Adrenal gland (tissue), 12 donors: Measurements from ENCODE around the gene SLC9C1. TPM values are rescaled to one million over a fixed set of nuclear protein-coding genes. Genes with fewer than 3 reads are reported as not detected.

Experiments used
- DNase-seq, 7 donors: peaks; one replicate each; pipeline ENCODE4 v3.0.0-alpha.2; 2019 to 2020
- H3K27ac ChIP-seq, 5 donors: fragments of 200-600 bp; sonication (generic) in 4 of 5; 1 replicate in 3 of 5; 2 replicates in 2 of 5; pipeline versions ENCODE4 v1.5.1 to v1.8.0; 2016 to 2020; ENCODE audit warnings: mild to moderate bottlenecking in 1 of 5
- H3K27me3 ChIP-seq: fragments of 200-600 bp; 2 replicates; pipeline ENCODE4 v1.8.0; 2021
- H3K36me3 ChIP-seq, 2 donors: fragments of 200-600 bp; replicated peaks in 1 of 2; 1 replicate in 1 of 2; 2 replicates in 1 of 2; pipeline versions ENCODE4 v1.5.1 to v1.8.0; 2018 to 2022
- H3K4me1 ChIP-seq, 2 donors: fragments of 200-600 bp; replicated peaks in 1 of 2; 1 replicate in 1 of 2; 2 replicates in 1 of 2; pipeline versions ENCODE4 v1.5.1 to v1.8.0; 2018 to 2021
- H3K4me3 ChIP-seq, 4 donors: fragments of 200-600 bp; sonication (generic) in 3 of 4; one replicate each; pipeline ENCODE4 v1.5.1; 2016 to 2018
- H3K9me3 ChIP-seq, 3 donors: fragments of 200-600 bp; sonication (generic) in 1 of 3; replicated peaks in 1 of 3; 1 replicate in 2 of 3; 2 replicates in 1 of 3; pipeline versions ENCODE4 v1.5.1 to v1.8.0; 2016 to 2021
- CTCF ChIP-seq, 6 experiments: fragments of 450-650 bp in 4 of 6; fragments of 200-600 bp in 2 of 6; sonication (generic) in 1 of 6; IDR thresholded peaks; 1 replicate in 5 of 6; 2 replicates in 1 of 6; pipeline versions ENCODE4 v1.5.1 to v1.8.0; 2016 to 2021; ENCODE audit warnings: antibody characterized with exemption in 6 of 6, mild to moderate bottlenecking in 2 of 6, moderate library complexity in 1 of 6
- POLR2A ChIP-seq, 2 donors: fragments of 450-650 bp; IDR thresholded peaks; one replicate each; pipeline ENCODE4 v1.6.1; 2017; ENCODE audit warnings: antibody characterized with exemption in 2 of 2, mild to moderate bottlenecking in 2 of 2, moderate library complexity in 1 of 2
- WGBS, 4 donors: extraction: QIAGEN DNeasy Blood & Tissue Kit in 2 of 4; methylation state at CpG; one replicate each; pipeline versions ENCODE4 v1.1.5 to v1.1.7; 2013 to 2017; 5-methylcytosine and 5-hydroxymethylcytosine counted together
- intact Hi-C, 2 donors: fragments of 100-400 bp; cut with DNase I; formaldehyde crosslinking; loops; one replicate each; pipeline versions ENCODE4 v1.14.1 to v1.15.0; 2022 to 2023
- polyA plus RNA-seq, 3 donors: library from polyadenylated mRNA; stranded (reverse); fragments of 200-250 nt in 2 of 3; fragments of 350-450 nt in 1 of 3; fragmentation: Illumina TruSeq in 1 of 3; extraction: RNeasy Lipid Tissue Mini Kit (QIAGEN cat#74804) in 1 of 3; gene quantifications; one replicate each; pipeline ENCODE4 v1.2.3, GENCODE V29; 2013 to 2014
- total RNA-seq, 9 donors: library from RNA; depleted of rRNA in 4 of 9; stranded (reverse); fragments of >200 nt in 4 of 9; fragments of 120-200 nt in 1 of 9; fragmentation: NEBNext Ultra II Directional in 1 of 9; extraction: Animal tissue kit (Norgen Biotek cat#: 25700) in 1 of 9; gene quantifications; one replicate each; pipeline versions ENCODE4 v1.1.0 to v1.2.4, GENCODE V29; 2013 to 2023
- donor health status: healthy with polysubstance abuse.
- donor health status: Bipolar disorder and iron deficiency.
- donor health status: DM: yes; HTN: yes; CAD: no.
- donor health status: DM: no; HTN: no; CAD: no.
- donor health status: DM: no; HTN: no; CAD: no.
- donor health status: DM: yes; HTN: yes; CAD: no.

The SLC9C1 gene
- total and polyA plus RNA-seq, 12 donors: 0.72 TPM; not detected in 11

DNA sequence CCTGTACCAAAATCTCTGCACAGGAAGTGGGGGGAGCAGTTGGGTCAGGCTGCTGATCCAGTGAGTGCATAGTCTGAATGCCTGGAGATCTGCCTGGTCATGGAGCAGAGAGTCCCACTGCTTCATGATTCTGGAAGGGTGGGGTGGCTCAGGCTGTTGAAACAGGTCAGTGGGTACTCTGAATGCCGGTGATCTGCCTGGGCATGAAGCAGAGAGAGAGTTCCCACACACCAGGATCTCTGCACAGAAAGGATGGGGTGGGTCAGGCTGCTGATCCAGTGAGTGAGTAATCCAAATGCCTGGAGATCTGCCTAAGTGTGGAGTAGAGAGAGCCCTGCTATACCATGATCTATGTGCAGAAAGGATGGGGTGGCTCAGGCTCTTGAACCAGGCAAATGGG is 144.9 kb downstream of the SLC9C1 start:
- H3K27ac ChIP-seq: no peak overlapping the region
- H3K4me3 ChIP-seq: no peak overlapping the region
- no peaks in the 10 kb centered on the region for H3K36me3 ChIP-seq
- 87 to 100% (median 93%) methylated on average over 1 of the region's 1 CpG; no CpG with 5 or more reads in 1 of the 4 donors for WGBS, 4 donors
- no peaks in the 10 kb centered on the region for H3K4me1 ChIP-seq
- intact Hi-C loops: no loop called here
- H3K9me3 ChIP-seq: no peaks in the 10 kb centered on the region
- H3K27me3 ChIP-seq: no peaks in the 10 kb centered on the region
- TF ChIP-seq CTCF (IDR thresholded peaks at IDR 0.05) (no peak), POLR2A (IDR thresholded peaks at IDR 0.05) (no peak)
- DNase-seq: no peak

DNA sequence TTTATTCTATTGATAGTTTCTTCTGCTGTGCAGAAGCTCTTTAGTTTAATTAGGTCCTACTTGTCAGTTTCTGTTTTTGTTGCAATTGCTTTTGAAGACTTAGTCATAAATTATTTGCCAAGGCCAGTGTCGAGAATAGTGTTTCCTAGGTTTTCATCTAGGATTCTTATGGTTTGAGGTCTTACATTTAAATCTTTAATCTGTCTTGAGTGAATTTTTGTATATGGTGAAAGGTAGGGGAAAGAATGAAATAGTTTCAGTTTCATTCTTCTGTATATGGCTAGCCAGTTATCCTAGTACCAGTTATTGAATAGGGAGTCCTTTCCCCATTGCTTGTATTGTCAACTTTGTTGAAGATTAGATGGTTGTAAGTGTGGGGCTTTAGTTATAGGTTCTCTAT is 150.3 kb downstream of the SLC9C1 start:
- no peaks in the 10 kb centered on the region for H3K36me3 ChIP-seq
- no peak for DNase-seq
- no peak for TF ChIP-seq CTCF (IDR thresholded peaks at IDR 0.05)
- TF ChIP-seq POLR2A (IDR thresholded peaks at IDR 0.05): no peak
- H3K9me3 ChIP-seq: no peaks in the 10 kb centered on the region
- H3K4me1 ChIP-seq: no peaks in the 10 kb centered on the region
- 20 to 57% (median 36%) methylated on average over 1 of the region's 1 CpG for WGBS, 4 donors
- intact Hi-C loops: no loop called here
- no peaks in the 10 kb centered on the region for H3K27me3 ChIP-seq
- H3K4me3 ChIP-seq: no peak overlapping the region
- H3K27ac ChIP-seq: no peak overlapping the region

DNA sequence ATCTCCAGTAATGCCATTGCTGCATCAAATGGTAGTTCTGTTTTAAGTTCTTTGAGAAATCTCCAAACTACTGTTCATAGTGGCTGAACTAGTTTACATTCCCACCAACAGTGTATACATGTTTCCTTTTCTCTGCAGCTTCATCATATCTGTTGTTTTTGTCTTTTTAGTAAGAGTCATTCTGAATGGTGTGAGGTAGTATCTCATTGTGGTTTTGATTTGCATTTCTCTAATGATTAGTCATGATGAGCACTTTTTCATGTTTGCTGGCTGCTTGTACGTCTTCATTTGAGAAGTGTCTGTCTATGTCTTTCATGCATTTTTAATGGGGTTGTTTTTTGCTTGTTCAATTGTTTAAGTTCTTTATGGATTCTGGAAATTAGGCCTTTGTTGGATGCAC is 150.8 kb downstream of the SLC9C1 start:
- no peak overlapping the region for H3K27ac ChIP-seq
- no peaks in the 10 kb centered on the region for H3K36me3 ChIP-seq
- TF ChIP-seq CTCF (IDR thresholded peaks at IDR 0.05) (no peak), POLR2A (IDR thresholded peaks at IDR 0.05) (no peak)
- DNase-seq: no peak
- no peaks in the 10 kb centered on the region for H3K4me1 ChIP-seq
- no peaks in the 10 kb centered on the region for H3K27me3 ChIP-seq
- intact Hi-C loops: no loop called here
- no peak overlapping the region for H3K4me3 ChIP-seq
- 91 to 96% (median 93%) methylated on average over 1 of the region's 1 CpG for WGBS, 4 donors
- H3K9me3 ChIP-seq: no peaks in the 10 kb centered on the region

DNA sequence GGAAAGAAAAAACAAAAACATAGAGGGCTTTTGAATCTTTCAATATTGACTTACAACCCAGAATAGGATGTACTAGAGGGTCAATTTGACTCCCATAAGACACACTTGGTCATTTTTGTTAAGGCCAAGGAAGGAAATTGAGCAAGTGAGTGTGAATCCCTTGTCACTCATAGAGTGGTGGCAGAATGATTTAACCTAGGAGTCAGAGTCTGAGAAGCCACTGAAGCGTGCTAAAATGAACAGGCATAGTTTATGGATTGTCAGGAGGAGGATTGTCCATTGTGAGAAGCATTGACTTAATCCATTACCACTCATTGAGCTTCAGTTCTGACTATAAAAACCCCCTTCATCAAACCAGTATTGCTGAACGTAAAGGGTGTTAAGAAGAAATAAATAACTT is 152.7 kb downstream of the SLC9C1 start:
- H3K4me3 ChIP-seq: no peak overlapping the region
- H3K27me3 ChIP-seq: no peaks in the 10 kb centered on the region
- H3K9me3 ChIP-seq: no peaks in the 10 kb centered on the region
- 52 to 90% (median 84%) methylated on average over 2 of the region's 2 CpGs for WGBS, 4 donors
- no peak for TF ChIP-seq POLR2A (IDR thresholded peaks at IDR 0.05)
- no peak for TF ChIP-seq CTCF (IDR thresholded peaks at IDR 0.05)
- no peak for DNase-seq
- H3K4me1 ChIP-seq: no peaks in the 10 kb centered on the region
- H3K36me3 ChIP-seq: no peaks in the 10 kb centered on the region
- no peak overlapping the region for H3K27ac ChIP-seq
- intact Hi-C loops: no loop called here
